NCI-H146 (cell line): ENCODE results near the gene PPT2.
A peak's percentile ranks its signal among the peaks of the same experiment; 100 is the strongest.
"Not testable (repeated sequence)": the region's sequence is repeated elsewhere in the genome, so short reads cannot be mapped to it uniquely, and the experiment has no call there.

Experiments
- DNase-seq: peaks from one replicate; lab custom pipeline; 2025; lab: John Stamatoyannopoulos, UW

Gene PPT2

DNA sequence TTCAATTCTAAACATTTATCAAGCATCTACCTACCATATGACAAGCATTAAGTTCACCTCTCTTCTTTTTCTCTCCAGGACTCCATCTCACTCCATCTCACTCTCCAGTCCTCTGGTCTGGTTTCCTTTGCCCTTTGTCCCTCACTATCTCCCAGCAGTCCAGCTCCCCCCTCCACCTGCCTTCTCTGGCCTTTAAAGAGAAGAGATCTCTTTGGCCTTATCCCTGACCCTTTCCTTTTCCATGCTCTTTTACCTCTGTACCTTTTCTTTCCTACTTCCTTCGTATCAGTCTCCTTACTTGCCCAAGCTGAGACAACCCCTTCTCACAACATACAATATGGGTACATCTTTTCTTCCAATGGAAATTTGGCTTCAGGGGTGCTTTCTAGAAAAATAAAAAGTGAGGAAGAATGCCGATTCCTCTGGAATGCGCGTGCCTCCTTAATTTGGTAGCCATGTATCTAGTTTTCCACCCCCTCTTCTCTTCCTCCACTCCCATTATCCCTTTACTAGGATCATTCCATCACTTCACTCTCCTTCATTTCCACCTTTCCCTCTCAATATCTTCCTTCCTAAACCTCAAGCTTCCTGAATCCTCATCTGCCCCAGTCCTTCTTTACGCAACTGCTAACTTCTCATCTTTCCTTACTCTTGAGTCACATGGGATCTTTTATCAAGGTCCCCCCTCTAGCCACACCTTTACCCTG lies 22.7 kb downstream of the PPT2 start:
- DNase-seq: peak; percentile 22

DNA sequence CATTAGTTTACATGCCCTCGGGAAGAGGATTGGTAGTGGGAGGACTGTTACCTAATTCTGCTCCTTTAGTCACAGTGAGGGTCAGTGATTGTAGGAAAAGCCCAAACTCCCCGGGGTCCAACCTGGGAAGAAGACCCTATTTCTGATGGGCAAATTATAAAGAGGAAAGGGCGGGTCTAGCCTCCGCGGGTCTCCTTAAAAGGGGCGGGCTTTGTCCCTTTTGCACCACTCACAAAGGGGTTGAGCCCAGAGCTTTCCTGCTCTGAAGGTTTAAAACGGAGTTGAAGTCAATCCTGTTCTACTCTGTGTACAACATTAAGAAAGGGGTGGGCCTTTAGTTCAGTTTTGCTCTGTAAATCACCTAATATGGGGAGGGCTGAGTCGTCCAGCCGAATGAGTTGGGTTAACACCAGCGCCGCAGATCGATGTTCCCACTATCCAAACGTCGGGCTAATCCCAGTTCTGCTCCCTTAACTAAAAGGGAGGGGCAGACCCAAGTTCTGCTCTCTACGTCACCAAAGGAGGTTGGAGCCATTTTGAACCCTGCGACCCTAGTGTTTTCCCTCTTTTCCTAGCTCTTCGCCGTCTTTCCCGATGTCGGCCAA lies 23.3 kb downstream of the PPT2 start:
- peak; percentile 78 for DNase-seq

DNA sequence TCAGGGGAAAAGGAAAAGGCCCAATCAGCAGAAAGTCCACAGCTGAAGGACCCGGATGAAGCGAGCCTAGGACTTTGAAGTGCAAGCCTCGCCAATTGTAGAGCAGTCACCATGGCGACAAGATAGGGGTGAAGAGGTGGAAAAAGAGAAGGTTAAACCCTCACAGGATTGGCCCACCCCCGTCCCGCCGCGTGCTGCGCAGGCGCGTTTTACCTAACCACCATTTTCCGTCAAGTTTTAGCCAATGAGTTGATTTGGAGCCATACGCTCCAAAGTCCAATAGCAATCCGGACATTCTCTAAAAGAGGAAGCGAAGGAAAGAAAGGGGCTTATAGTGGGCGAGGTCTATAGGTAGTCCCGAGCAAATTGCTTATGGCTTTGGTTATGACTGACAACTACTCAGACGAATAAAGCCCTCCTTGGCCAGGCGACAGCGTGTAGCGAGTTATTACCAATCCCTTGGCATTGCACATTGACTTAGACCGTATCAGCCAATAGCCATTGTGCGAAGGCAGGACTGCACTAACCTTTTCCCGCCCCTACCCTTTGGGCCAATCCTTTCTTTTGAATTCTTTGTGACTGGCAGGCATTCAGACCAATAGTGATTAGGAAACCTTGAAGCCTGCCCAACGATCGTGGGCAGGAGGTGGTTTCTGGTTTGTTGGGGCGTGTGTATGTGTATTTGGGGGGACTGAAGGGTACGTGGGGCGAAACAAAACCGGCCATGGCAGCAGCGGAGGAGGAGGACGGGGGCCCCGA lies 24.0 kb downstream of the PPT2 start, which contains the start of gene RNF5:
RNF5 (plus strand) TSS at position 618 of the 759 bp plus-strand sequence; CDS start at position 725, 107 bp downstream.
- peak; percentile 99 for DNase-seq

DNA sequence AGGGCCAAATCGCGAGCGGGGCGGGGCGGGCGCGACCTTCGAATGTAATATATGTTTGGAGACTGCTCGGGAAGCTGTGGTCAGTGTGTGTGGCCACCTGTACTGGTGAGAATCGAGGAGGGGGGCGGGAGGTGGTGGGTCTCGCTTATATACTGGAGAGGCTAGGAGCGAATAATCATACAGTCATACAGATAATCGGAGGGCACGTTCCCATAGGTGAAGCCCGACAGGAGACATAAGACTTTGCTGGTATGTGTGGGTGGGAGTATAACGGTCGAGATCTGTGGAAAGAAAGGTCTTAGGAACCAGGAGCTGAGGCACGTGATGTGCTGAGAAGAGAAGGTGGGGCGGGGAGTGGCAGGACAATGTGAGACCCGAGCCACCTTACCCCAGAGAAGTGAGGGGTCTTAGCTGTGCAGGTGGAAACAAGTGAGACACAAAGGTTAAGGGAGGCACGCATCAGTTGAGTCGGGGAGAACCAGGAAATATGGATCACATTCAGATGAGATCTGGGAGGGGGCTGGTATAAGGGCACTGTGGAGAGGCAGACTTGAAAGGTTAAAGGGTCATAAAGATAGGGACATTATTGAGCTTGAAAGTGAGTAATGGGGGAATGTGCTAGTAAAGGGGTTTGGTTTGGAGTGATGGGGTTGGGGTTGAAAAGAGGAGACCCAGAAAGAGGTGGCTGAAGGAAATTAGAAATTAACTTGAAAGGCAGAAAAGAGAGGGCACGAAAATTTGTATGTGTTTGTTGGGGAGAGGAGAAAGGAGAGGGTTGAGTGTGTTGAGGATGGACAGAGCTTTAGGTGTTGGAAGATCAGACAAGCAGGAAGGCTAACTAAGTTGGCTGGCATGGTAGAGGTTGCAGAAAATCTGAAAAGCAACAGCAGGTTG lies 24.9 kb downstream of the PPT2 start:
- DNase-seq: no peak

DNA sequence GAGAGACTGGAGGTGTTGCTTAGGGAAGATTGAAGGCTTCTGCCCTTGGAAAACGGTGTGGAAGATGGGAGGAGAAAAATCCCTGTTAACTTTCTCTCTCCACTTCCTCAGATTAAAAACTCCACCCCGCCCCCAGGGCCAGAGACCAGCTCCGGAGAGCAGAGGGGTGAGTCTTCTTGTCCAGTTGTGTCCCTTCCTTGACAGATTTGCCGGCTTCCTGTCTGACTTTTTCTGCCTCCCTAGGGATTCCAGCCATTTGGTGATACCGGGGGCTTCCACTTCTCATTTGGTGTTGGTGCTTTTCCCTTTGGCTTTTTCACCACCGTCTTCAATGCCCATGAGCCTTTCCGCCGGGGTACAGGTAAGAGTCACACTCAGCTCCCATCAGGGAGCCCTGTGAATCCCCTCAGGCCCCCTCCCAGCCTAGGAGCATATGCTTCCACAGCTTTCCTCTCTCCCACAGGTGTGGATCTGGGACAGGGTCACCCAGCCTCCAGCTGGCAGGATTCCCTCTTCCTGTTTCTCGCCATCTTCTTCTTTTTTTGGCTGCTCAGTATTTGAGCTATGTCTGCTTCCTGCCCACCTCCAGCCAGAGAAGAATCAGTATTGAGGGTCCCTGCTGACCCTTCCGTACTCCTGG lies 25.9 kb downstream of the PPT2 start:
- no peak for DNase-seq

DNA sequence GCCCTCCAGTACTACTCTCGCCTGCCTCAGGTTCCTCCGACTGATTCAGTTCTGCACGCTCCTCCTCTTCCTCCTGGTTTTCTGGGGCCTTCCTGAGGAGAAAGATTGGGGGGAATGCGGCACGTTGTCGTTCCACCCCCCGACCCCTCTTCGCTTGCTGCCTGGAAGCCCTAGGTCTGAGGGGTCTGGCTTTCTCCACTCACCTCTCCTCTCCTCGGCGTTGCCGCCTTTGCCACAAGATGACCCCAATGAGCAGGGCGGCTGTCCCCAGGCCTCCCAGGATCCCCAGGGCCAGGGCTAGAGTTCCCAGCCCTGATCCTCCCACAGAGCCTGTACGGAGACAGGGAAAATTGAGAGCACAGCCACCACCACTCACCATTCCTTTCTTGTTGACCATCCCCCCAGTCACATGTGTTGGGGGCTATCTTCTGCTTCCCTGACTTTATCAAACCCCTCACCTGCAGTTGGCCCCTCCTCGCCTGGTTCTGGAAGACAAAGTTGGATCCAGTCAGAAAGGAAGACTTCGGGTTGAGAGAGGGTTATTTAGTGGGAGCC lies 27.3 kb downstream of the PPT2 start:
- no peak for DNase-seq

DNA sequence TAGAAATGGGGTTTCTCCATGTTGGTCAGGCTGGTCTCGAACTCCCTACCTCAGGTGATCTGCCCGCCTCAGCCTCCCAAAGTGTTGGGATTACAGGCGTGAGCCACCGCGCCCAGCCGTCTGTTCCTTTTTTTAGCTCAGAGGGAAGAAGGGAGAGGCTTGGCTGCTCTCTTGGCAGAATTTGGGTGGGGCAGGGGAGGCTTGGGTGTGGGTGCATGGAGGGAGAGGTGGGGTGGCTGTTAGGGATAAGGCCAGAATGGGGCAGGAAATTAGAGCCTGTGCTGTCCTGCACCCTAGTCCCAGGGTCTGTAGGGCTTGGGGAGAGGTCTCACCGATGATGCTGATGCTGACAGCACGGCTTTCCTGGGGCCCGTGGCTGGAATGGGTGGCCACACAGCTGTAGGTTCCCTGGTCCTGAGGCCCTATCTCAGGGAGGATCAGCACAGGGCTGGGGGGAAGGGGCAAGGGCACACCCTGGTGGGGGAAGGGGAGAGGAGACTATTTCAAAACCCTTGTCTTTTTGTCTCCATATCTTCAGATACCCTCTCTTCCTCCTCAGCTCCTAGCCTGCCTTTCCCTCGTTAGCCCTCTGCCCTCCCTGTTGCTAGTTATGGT lies 28.1 kb downstream of the PPT2 start:
- DNase-seq: no peak

DNA sequence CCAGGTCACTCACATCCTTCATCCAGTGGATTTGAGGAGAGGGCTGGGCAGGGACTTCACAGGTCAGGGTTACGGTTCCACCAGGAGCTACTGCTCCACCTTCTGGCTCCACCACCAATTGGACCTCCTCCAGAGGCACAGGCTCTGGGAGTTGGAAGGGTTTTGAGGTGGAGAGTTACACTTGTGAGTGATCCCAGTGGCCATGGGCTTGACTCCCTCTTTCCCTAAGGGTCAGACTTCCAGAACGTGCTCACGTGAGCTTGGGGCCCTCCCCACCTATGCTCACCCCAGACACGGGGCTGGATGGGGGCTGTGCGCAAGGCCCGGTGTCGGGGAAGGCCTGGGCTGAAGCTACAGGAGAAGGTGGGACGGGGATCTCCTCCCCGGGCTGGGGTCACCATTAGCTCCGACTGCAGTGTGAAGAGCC lies 28.6 kb downstream of the PPT2 start:
- DNase-seq: no peak

DNA sequence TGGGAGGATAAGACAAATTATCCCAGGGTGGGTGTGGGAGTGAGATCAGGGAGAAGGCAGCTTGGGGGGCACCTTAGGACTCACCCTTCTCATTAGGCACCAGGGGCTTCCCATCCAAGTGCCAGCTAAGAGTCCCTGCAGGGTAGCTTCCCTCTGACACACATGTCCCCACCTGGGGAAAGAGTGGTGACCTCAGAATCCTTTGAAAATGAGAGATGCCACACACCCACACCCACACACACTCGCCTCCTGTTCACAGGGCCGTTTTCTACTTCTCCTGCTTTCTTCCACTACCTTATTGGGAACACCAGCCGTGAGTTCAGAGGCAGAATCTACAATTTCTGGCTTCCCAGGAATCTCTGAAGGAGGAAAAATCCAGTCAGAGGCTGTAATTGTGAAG lies 29.1 kb downstream of the PPT2 start:
- DNase-seq: no peak

DNA sequence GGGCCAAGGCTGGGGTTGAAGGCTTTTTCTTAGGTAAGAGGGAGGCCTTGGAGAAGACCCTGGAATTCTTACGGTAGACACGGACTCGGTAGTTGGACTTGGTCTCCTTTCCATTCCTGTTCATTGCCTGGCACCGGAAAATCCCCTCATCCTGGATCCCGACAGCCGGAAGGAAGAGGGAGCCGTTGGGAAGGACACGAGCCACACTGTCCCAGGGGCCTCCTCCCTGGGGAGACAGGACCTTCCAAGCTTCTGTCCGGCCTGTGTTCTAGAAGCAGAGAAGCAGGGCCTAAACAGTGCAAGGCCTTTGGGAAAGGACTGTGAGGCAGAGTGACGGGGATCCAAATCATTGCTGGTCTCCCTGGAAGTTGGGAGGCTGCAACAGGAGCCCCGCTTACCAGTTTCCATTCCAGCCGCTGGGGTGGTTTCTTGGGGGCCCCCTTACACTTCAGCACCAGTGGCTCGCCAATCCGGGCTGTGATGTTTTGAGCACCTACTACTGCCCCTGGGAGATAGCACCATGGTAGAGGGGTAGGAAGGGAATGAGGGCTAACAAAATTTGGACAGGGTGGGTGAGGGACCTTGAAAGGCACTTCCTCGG lies 29.6 kb downstream of the PPT2 start:
- DNase-seq: no peak

DNA sequence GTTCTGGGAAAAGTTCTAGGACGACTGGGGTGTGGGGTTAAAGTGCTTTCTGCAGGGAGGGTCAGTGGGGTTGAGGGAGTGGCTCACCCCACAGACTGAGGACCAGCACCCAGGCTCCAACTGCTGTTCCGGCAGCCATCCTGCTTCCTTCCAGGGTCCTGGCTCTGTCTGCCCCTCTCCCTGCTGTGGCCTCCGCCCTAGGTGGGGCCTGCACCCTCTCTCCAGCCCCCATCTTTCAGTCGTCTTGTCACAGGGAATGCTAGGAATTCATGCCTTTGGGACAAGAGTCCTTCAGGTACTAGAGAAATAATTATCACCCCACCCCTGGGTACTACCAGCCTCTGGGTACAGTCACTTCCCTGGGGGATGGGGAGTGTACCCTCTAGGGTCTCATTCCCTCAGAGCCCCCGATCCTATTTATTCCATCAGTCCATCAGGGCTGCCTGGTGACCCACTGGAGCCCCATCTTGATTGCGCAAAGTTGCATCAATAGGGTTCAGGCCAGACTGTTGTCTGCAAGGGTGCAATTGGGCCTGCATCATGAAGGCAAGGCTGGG lies 30.2 kb downstream of the PPT2 start, which contains the start of gene AGER:
AGER (minus strand) TSS at position 170 of the 557 bp plus-strand sequence; CDS start at position 139, 31 bp downstream.
- no peak for DNase-seq

DNA sequence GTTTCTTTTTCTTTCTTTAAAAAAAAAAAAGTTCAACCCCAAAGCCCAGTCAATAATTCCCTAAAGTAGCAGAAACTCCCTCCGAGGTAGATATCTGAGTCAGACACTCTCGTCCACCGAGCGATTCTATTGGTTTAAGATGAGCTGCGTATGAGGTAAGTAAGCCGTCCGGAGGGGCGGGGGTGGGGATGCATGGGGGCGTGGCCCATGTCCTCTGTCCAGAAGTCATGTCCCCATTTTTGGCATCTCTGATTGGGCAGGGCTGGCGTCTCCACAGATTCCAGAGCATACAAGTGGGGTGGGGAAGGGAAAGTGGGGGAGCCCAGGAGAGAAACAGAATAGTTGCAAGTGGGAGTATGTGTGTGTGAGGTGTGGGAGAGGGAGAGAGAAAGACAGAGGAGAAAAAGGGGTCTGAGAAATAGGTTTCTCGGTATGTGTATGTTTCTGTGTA lies 31.8 kb downstream of the PPT2 start:
- DNase-seq: not testable (repeated sequence)

DNA sequence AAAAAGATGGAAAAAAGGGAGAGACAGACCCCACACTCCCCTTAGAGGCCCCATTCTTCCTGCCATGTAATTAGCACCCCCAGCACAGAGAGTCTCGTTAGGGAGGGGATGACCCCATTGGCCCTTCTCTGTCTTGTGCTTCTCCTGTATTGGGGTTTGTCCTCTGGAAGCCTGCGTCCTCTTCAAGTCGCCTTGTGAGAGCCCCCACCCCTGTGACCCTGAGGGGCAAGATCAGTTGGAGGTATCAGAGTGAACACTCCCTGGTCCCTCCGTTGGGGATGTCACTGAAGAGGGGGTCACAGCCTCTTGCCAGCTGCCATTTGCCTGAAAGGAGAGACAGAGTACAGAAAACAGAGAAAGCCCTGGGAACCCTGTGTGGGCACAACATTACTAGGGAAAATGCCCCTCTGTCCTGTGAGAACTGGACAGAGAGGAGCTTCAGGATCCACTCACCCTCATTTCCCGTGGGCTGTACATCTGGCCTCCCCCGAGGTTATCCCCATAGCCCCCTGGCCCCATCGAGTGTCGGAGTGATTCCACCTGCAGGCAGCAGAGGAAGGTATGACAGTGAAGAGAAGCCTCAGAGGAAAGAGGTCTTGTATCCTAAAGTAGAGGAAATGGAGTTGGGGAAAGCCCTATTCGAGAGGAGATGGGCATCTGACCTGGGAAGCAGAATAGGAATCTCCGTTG lies 32.4 kb downstream of the PPT2 start:
- DNase-seq: not testable (repeated sequence)

DNA sequence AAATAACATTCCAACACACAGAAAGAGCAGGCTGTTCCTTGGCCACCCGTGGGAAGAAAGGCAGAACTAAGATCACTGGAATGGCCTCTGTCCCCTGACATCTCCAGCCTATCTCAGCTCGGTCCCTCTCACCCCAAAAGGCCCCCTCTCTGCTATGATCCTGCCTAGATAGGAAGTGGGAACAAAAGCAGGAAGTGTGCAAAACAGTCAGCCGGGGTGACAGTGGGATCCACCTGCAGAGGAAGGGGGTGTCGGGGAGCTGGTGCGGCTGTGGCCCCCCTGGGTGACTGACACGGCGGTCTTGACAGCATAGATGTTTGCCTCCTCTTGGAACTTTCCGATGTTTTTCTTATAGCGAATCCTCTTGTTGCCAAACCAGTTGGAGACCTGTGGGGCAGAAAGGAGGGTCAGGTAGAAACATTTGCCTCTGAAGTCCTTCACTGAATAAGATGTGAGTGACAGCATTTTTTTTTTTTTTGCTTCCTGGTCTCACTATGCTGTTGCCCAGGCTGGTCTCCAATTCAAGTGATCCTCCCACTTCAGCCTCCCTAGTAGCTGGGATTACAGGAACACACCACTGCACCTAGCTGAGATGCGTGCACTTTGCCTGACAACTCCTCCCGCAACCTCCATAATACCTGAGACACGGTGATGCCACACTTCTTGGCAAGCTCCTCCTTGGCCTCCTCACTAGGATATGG lies 33.2 kb downstream of the PPT2 start:
- no peak for DNase-seq

DNA sequence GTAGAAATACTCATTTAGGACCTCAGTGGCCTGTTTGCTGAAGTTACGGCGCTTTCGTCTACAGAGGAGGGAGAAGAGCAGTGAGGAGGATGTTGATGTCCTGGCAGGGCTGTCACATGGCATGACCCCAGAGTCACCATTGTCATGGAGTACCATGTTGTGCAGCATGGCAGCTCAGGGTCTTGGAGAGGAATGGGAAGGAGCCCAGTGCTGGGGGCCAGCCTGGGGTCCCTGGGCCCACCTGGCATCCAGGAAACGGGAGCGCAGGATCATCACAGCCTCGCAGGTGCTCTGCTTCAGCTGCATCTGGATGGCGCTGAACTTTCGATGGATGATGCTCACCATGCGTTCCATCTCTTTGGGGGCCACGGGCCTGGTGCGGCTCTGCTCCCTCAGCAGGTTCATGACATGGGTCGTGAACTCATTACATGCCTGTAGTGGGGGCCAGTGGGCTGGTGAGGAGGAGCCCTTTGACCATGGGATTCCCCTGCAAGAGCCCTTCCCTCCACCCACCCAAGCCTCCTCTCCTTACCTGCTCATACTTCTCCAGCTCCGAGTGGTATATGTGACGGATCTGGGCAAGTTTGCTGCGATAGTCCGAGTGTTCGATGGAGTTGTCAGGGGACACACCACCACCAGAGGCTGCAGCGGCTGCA lies 33.9 kb downstream of the PPT2 start:
- DNase-seq: not testable (repeated sequence)

DNA sequence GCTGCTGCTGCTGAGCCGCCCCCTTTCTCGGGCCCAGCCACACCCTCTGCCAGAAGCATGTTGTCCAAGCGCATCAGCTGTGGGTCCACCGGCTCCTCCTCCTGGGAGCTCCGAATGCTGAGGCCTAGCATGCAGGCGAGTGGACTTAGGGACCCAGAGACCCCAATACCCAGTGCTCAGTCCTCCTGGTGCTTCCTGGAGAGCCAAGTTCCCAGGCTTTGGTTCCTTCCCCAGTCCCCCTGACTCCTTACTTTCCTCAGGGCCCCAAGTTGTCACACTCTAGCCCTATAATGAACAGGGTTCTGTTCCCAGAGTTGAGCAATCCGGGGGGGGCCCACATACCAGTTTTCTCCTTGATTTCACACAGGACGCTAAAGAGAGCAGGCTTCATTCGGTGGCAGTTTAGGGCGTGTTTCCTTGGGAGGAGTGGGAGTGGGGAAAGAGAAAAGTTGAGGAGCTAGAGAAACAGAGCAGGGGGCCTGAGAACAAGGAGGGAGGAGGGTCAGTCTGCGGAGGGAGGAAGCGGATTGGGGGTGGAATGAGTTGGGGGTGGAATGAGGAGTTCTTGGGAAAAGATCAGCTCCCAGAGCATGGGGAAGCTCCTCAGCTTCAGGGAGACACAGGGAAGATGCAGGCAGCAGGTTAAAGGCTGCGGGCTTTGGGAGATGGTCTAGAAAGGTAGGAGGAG lies 34.6 kb downstream of the PPT2 start:
- no peak for DNase-seq

DNA sequence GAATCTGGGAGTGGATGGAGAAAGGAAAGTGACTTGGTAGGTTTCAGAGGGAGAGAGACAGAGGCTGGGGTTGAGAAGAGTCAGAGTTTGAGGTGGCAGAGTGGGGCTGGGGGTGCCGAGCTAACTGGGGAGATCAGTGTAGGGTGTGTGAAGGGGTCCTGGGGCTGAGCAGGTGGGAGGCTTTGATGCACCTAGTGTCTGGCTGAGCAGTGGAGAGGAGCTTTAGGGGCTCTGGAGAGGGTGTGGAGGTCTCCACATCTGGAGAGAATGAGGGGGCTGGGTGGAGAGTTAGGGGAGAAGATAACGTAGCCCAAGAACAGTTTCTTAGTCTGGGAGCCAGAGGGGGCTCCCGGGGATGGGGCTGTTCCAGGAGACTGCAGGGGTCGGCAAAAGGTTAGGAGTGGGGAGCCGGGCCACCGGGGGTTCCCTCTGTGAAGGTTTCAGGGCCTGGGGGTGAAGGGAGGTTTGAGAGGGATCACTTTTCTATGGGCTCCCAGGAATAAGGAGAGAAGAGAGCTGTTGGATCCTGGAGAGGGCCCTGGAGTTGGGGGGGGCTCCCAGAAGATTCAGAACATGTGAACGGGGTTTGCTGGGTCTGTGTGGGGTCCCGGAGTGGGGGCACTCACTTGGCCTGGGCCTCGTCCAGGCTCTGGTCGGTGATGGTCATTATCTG lies 35.3 kb downstream of the PPT2 start:
- DNase-seq: no peak
